Measurements from ENCODE around the gene TLR8. TPM values are rescaled to one million over a fixed set of nuclear protein-coding genes. Genes with fewer than 3 reads are reported as not detected.

TLR8 gene
- total RNA-seq, 1 donor from 2014 or later, result not detected

DNA sequence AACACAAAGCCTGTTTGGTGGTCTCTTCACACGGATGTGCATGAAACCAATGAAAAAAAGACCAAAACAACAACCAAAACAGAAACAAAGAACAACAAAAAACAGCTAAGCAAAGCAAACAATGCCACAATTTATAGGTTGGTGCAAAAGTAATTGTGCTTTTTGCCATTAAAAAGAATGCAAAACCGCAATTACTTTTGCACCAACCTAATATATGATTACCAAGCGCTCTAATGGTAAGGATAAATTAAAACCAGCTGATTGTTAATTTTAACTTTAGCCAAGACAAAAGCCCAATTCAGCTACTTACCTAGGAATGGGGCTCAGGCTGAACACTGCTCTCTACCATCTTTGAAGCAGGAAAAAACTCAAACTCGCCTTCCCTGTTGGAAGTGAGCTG lies 39.1 kb downstream of the TLR8 start:
- intact Hi-C loops (cut with micrococcal nuclease), result loop anchor here (5.0 kb wide), 2 partner anchors 222 to 1082 kb away; partner anchors contain the start of gene GEMIN8
- Mint-ChIP-seq H3K27ac (no peak overlapping the region), H3K27me3 (no peaks in the 10 kb centered on the region), H3K36me3 (ENCODE audit: low read depth) (no peaks in the 10 kb centered on the region), H3K9me3 (no peaks in the 10 kb centered on the region), H3K4me3 (no peak overlapping the region), H3K4me1 (peaks cover 37% of the 10 kb centered on the region)
- DNase-seq, result no peak

DNA sequence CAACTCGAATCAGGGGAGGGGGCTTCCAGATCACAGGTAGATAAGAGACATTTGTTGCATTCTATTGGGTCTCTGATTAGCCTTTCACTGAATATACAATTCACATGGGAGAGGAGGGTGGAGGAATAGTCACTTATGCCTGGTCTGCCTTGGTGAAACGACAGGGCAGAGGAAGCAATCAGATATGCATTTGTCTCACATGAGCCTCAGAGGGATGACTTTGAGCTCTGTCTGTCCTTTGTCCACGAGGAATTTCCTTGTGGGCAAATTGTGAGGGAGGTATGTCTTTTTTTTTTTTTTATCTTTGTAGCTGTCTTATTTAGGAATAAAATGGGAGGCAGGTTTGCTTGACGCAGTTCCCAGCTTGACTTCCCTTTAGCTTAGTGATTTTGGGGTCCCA lies 40.0 kb downstream of the TLR8 start:
- no peaks in the 10 kb centered on the region for H3K9me3 Mint-ChIP-seq
- no peak for DNase-seq
- no peaks in the 10 kb centered on the region for H3K27me3 Mint-ChIP-seq
- peak overlapping the region; percentile 66 for H3K4me3 Mint-ChIP-seq
- peak overlapping the region; percentile 96 for H3K27ac Mint-ChIP-seq
- H3K36me3 Mint-ChIP-seq (ENCODE audit: low read depth), result no peaks in the 10 kb centered on the region
- H3K4me1 Mint-ChIP-seq, result peaks cover 46% of the 10 kb centered on the region
- intact Hi-C loops (cut with micrococcal nuclease), result loop anchor here (5.0 kb wide), 2 partner anchors 221 to 1081 kb away; partner anchors contain the start of gene GEMIN8

DNA sequence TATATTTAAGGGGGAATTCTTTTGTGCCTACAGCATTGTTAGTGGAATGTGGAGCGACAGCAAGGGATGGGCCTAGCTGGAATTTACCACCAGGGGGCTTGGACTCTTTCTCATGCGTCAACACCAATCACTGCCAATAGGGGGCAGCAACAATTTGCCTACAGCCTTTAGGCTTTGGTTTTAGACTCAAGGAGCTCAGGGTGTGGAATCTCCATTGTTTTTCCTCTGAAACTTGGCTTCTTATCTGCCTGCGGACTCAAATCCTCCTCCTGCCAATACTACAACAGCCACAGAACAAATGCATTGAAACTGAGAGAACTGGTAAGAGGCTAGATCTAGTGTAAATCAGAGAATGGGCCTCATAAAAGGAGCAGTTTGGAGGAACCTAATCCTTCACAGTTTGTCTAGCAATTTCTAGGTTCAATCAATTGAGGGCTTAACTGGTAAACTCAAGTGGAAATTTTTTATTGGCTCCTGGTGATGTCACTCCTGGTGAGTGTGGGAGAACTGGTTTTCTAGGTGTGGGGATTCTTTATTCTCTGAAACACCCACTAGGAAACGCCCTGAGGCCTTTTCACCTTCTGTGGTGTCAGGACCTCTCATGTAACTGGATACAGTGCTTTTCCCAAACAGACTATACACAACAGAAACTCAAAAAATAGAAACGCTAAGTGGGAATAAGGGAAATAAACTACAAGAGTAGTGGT lies 40.6 kb downstream of the TLR8 start:
- Mint-ChIP-seq H3K27me3 (no peaks in the 10 kb centered on the region), H3K9me3 (no peaks in the 10 kb centered on the region), H3K27ac (peak overlapping the region; percentile 96), H3K4me3 (peak overlapping the region; percentile 66), H3K4me1 (peaks cover 48% of the 10 kb centered on the region), H3K36me3 (ENCODE audit: low read depth) (no peaks in the 10 kb centered on the region)
- intact Hi-C loops (cut with micrococcal nuclease), result loop anchor here (1.0 to 5.0 kb wide), 6 partner anchors 145 to 1080 kb away; partner anchors contain the start of genes GEMIN8 and TCEANC
- DNase-seq, result peak; percentile 92

DNA sequence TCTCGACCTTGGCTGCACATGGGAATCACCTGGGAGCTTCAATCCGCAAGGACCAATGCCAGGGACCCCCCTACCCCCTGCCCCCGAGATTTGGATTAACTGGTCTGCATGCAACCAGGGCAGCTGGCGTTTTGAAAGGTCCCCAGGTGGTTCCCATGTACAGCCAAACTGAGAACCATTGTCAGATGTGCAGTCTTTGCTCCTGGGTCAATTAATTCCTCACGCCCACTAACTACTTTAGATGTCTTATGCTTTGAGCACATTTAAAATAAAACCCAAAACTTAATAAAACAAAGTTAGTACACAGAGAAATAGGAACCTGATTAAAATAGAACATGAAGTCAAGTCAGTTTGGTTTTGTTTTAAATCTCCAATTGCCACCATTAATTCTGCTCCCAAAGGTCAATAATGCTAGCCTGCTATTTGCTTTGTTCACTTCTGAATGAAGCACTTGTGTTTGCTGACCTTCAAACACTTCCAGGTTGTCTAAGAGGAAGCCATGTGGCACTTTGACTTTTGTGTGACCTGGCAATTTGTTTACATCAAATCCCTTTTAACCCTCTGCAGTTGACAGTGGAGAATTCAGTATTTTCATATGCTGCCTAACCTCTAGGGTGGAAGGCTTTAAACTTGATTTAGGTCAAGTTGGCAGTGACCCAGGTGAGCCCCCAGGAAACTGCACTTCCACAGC lies 41.3 kb downstream of the TLR8 start:
- peak overlapping the region; percentile 96 for H3K27ac Mint-ChIP-seq
- H3K4me1 Mint-ChIP-seq, result peaks cover 52% of the 10 kb centered on the region
- H3K27me3 Mint-ChIP-seq, result no peaks in the 10 kb centered on the region
- intact Hi-C loops (cut with micrococcal nuclease), result loop anchor here (1.0 to 5.0 kb wide), 6 partner anchors 145 to 1080 kb away; partner anchors contain the start of genes GEMIN8 and TCEANC
- peak; percentile 55 for DNase-seq
- no peaks in the 10 kb centered on the region for H3K36me3 Mint-ChIP-seq (ENCODE audit: low read depth)
- H3K4me3 Mint-ChIP-seq, result peak overlapping the region; percentile 21
- H3K9me3 Mint-ChIP-seq, result no peaks in the 10 kb centered on the region

DNA sequence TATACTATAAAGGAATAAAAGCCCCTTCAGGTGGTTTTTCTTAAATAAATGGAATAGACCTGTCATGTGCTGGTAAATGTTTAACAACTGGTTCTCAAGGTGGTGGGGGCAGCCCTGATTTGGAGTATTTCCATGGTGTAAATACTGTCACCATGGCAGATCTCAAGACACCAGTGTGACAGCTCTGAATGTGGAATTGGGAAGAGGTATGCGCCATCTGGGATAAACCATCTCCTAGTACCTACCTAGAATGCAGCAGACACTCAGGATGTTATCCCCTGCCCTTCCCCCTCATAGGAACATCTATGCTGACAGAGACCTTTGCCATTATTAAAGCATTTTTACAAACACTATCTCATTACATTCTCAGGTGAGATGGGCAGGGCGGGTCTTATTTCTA lies 42.1 kb downstream of the TLR8 start:
- Mint-ChIP-seq H3K27me3 (no peaks in the 10 kb centered on the region), H3K9me3 (no peaks in the 10 kb centered on the region), H3K36me3 (ENCODE audit: low read depth) (no peaks in the 10 kb centered on the region), H3K27ac (peak overlapping the region; percentile 96), H3K4me1 (peaks cover 60% of the 10 kb centered on the region), H3K4me3 (peak overlapping the region; percentile 87)
- peak; percentile 54 for DNase-seq
- intact Hi-C loops (cut with micrococcal nuclease), result loop anchor here (5.0 kb wide), 2 partner anchors 219 to 1079 kb away; partner anchors contain the start of gene GEMIN8

DNA sequence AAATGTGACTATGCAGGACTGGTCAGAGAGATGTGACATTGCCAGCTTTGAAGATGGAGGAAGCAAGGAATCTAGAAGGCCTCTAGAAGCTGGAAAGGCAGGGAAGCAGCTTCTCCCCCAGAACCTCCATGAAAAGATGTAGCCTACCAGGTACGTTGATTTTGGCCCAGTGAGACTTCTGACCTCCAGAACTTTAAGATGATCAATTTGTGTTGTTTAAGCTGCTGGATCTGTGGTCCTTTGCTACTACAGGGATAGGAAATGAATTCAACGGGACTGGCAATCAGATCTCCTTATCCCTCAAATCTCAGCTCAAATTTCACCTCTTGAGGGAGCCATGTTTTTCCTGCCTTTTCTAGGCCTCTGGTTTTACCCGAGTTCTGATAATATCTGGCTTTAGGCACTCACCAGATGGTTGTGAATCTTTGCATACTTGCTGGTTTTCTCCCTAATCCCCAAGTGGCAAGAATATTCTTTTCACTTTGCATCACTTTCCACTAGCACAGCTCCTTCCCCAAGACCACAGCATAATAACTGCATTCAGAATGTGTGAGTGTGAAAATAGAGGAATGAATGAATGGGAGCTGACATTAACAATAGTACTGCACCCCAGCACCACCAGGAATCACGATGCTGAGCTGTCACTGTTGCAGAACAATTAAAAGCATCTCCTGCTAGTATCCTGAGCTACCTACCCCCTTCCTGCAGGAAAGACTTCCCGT lies 42.9 kb downstream of the TLR8 start:
- H3K27ac Mint-ChIP-seq, result peak overlapping the region; percentile 96
- H3K9me3 Mint-ChIP-seq, result no peaks in the 10 kb centered on the region
- H3K36me3 Mint-ChIP-seq (ENCODE audit: low read depth), result no peaks in the 10 kb centered on the region
- peak overlapping the region; percentile 87 for H3K4me3 Mint-ChIP-seq
- peak; percentile 54 for DNase-seq
- no peaks in the 10 kb centered on the region for H3K27me3 Mint-ChIP-seq
- H3K4me1 Mint-ChIP-seq, result peaks cover 60% of the 10 kb centered on the region
- intact Hi-C loops (cut with micrococcal nuclease), result loop anchor here (5.0 kb wide), 2 partner anchors 218 to 1078 kb away; partner anchors contain the start of gene GEMIN8

DNA sequence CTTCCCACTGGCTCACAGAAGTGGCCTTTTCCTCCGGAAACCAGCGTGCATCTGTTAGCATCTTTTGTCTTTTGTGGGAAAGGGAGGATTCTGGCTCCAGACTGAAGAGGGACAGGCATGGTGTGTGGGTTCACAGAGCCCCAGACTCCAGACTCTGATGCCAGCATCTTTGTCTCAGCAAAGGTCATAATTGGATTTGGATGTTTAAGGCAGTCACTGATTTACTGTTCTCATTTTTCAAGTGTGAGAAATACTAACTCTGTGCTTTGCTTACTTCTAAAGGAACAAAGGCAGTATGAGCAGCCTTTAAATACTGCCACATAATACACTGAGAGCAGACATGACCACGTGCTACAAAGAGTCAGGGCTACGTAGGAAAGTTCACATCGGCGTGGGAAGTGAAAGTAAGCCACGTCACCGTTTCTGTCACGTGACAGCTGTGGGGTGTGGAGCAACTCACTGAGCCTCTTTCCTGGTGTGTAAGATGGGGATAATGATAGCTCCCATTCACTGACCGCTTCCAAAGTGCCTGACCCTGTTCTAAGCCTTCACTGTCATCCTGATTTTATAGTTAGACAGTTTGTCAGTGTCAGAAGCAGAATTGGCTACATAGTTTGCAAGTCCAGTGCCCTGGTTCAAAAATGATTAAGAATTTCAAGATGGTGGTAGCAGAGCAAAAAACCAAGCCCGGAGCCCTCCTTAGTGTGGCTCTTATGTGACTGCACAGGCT lies 43.7 kb downstream of the TLR8 start:
- Mint-ChIP-seq H3K36me3 (ENCODE audit: low read depth) (no peaks in the 10 kb centered on the region), H3K4me3 (peak overlapping the region; percentile 87), H3K27me3 (no peaks in the 10 kb centered on the region), H3K9me3 (no peaks in the 10 kb centered on the region), H3K4me1 (peaks cover 62% of the 10 kb centered on the region), H3K27ac (peak overlapping the region; percentile 96)
- intact Hi-C loops (cut with micrococcal nuclease), result loop anchor here (2.0 to 10.0 kb wide), 8 partner anchors 37 to 1185 kb away; partner anchors contain the start of genes GEMIN8, OFD1 and TRAPPC2
- DNase-seq, result peak; percentile 95

DNA sequence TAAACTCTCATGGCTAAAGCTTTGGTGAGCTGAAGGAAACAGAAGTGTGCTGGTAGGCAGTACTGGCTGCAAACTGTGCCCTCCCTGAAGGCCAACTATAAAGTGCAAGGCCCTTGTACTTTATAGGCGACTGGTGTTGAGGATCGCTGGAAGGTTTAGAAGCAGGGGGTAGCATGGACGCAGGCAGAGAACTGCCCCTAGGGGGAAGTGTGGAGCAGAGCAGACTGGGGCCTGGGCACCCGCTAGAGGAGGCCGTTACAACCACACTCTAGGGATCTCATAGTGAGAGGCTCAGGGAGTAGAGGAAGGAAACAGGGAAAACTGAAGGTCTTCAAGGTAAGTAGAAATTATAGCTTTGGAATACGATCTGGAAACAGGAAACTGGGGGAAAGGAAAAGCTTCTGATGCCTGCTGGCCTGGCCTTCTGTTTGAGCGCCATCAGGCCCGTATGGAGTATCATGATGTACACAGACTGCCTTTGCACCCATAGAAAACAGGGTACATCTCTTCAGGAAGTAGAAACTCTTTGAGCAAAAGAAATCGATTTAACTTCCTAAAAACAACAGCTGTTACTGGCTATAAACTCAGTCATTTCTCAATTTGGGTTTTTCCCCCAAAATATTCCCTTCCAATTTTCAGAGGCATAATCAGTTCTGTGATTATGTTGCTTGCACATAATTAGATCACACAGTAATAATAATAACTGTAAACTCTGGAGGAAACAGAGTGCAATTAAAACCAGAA lies 44.6 kb downstream of the TLR8 start:
- Mint-ChIP-seq H3K27ac (peak overlapping the region; percentile 96), H3K4me1 (peaks cover 63% of the 10 kb centered on the region), H3K9me3 (no peaks in the 10 kb centered on the region), H3K4me3 (peak overlapping the region; percentile 87), H3K27me3 (no peaks in the 10 kb centered on the region), H3K36me3 (ENCODE audit: low read depth) (no peaks in the 10 kb centered on the region)
- intact Hi-C loops (cut with micrococcal nuclease), result loop anchor here (1.0 to 10.0 kb wide), 8 partner anchors 22 to 1186 kb away; partner anchors contain the start of genes OFD1 and TRAPPC2
- peak; percentile 92 for DNase-seq

DNA sequence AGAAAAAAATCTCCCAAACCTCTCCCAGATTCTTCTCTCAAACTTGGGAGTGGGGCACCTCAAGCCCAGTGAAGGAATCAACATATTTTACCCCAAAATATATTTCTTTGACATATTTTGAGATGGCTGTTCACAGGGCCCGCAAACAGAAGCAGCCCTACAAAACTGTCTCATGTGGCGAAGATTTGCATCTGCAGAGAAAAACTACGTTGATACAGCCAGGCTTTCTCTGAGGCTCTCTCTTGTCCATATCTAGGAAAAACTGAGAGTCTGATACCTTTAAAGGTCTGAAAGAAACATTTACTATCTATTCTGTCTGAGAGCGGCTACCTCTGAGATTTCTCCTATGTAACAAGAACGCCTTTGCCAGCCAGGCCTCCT lies 45.2 kb downstream of the TLR8 start:
- Mint-ChIP-seq H3K27me3 (no peaks in the 10 kb centered on the region), H3K9me3 (no peaks in the 10 kb centered on the region), H3K4me3 (peak overlapping the region; percentile 87), H3K4me1 (peaks cover 64% of the 10 kb centered on the region), H3K27ac (peak overlapping the region; percentile 96), H3K36me3 (ENCODE audit: low read depth) (no peaks in the 10 kb centered on the region)
- intact Hi-C loops (cut with micrococcal nuclease), result loop anchor here (1.0 to 10.0 kb wide), 8 partner anchors 22 to 1187 kb away; partner anchors contain the start of genes OFD1 and TRAPPC2
- peak; percentile 74 for DNase-seq

DNA sequence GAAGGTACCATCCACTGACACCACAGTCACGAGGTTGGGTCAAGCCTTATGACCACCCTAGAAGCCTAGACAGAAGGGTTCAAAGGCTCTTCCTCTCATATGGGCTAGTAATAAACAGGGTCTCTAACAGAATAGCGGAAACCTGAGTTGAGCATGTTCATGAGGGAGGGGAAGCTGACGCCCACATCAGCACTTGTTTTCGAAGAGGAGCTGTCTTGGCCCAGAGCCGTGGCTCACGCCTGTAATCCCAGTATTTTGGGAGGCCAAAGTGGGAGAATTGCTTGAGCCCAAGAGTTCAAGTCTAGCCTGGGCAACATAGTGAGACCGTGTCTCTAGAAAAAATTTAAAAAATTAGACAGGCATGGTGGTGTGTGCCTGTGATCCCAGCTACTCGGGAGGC lies 47.0 kb downstream of the TLR8 start:
- H3K27ac Mint-ChIP-seq, result peak overlapping the region; percentile 97
- intact Hi-C loops (cut with micrococcal nuclease), result loop anchor here (5.0 to 10.0 kb wide), 5 partner anchors 34 to 1189 kb away; partner anchors contain the start of genes OFD1 and TRAPPC2
- peak overlapping the region; percentile 76 for H3K4me3 Mint-ChIP-seq
- DNase-seq, result peak; percentile 60
- H3K9me3 Mint-ChIP-seq, result no peaks in the 10 kb centered on the region
- no peaks in the 10 kb centered on the region for H3K27me3 Mint-ChIP-seq
- peaks cover 59% of the 10 kb centered on the region for H3K4me1 Mint-ChIP-seq
- no peaks in the 10 kb centered on the region for H3K36me3 Mint-ChIP-seq (ENCODE audit: low read depth)

DNA sequence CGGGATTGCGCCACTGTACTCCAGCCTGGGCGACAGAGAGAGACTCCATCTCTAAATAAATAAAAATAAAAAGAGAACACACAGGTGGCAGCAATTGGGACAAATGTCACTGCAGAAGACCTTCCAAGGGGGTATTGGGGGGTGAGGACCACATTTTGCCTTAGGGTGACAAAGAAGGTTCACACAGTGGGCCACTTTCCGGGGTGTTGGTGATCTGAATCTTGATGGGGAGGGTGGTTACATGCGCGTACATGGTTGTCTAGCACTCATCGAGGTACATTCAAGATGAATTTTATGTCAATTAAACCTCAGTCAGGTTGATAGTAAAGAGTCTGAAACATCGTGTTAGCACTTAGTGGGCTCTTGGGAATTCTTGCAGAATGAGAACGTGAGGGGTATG lies 48.0 kb downstream of the TLR8 start:
- peaks cover 55% of the 10 kb centered on the region for H3K4me1 Mint-ChIP-seq
- H3K27me3 Mint-ChIP-seq, result no peaks in the 10 kb centered on the region
- peak overlapping the region; percentile 86 for H3K4me3 Mint-ChIP-seq
- H3K36me3 Mint-ChIP-seq (ENCODE audit: low read depth), result peaks cover 2% of the 10 kb centered on the region
- intact Hi-C loops (cut with micrococcal nuclease), result loop anchor here (5.0 to 10.0 kb wide), 5 partner anchors 33 to 1190 kb away; partner anchors contain the start of genes OFD1 and TRAPPC2
- peak overlapping the region; percentile 97 for H3K27ac Mint-ChIP-seq
- peak; percentile 59 for DNase-seq
- no peaks in the 10 kb centered on the region for H3K9me3 Mint-ChIP-seq

DNA sequence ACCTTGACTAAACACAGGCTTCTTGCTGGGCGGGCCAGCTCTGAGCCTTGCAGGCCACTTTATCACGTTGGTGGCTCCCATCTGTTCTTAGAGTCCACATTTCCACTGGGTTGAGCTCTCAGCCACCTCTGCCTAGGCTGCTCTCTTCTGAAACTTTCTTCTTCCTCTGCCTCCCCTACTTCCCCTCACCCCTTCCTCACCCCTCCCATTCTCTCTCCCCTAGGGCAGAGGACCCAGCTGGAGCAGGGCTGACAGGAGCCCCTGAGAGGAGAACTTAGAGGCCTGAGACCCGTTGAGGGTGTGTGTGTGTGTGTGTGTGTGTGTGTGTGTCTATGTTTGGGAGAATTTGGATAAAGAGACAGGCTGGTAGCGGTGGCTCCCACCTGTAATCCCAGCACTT lies 48.6 kb downstream of the TLR8 start:
- H3K4me1 Mint-ChIP-seq, result peaks cover 54% of the 10 kb centered on the region
- peaks cover 2% of the 10 kb centered on the region for H3K36me3 Mint-ChIP-seq (ENCODE audit: low read depth)
- peak overlapping the region; percentile 97 for H3K27ac Mint-ChIP-seq
- no peaks in the 10 kb centered on the region for H3K27me3 Mint-ChIP-seq
- DNase-seq, result peak; percentile 65
- H3K4me3 Mint-ChIP-seq, result peak overlapping the region; percentile 86
- no peaks in the 10 kb centered on the region for H3K9me3 Mint-ChIP-seq
- intact Hi-C loops (cut with micrococcal nuclease), result loop anchor here (5.0 to 10.0 kb wide), 5 partner anchors 32 to 1190 kb away; partner anchors contain the start of genes OFD1 and TRAPPC2
